Measurements from ENCODE around the gene DOC2B.
"Not testable (repeated sequence)": the region's sequence is repeated elsewhere in the genome, so short reads cannot be mapped to it uniquely, and the experiment has no call there.

DNA sequence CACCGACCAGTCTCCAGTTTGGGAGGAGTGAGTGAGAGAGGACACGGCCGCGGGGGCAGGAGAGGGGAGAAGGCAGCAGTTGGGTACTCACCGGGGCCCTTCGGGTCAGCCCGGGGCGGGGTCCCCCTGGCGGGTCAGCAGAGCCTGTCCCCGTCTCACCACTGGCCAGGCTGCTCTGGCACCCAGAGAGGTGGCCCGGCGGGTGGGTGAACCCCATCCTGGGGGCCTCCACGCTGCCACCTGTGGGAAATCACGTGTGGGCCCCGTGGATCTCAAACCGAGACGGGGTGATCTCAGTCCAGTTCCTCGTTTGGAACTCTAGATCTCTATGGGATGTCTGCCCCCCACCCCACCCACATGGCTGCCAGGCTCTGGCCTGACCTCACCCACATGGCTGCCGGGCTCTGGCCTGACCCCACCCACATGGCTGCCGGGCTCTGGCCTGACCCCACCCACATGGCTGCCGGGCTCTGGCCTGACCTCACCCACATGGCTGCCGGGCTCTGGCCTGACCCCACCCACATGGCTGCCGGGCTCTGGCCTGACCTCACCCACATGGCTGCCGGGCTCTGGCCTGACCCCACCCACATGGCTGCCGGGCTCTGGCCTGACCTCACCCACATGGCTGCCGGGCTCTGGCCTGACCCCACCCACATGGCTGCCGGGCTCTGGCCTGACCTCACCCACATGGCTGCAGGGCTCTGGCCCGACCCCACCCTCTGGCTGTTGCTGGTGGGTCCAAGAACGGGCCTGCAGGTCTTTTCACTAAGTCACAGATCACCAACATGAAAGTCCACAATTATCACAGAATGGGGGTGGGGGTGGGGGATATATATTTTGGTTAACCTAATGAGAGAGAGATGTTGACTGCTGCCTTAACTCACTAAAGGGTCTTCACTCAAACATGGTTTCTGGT lies 34.4 kb upstream of the DOC2B start:
- TF ChIP-seq, protein P1, sequence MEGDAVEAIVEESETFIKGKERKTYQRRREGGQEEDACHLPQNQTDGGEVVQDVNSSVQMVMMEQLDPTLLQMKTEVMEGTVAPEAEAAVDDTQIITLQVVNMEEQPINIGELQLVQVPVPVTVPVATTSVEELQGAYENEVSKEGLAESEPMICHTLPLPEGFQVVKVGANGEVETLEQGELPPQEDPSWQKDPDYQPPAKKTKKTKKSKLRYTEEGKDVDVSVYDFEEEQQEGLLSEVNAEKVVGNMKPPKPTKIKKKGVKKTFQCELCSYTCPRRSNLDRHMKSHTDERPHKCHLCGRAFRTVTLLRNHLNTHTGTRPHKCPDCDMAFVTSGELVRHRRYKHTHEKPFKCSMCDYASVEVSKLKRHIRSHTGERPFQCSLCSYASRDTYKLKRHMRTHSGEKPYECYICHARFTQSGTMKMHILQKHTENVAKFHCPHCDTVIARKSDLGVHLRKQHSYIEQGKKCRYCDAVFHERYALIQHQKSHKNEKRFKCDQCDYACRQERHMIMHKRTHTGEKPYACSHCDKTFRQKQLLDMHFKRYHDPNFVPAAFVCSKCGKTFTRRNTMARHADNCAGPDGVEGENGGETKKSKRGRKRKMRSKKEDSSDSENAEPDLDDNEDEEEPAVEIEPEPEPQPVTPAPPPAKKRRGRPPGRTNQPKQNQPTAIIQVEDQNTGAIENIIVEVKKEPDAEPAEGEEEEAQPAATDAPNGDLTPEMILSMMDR (IDR thresholded peaks at IDR 0.05): not testable (repeated sequence)
- TF ChIP-seq POLR2A (IDR thresholded peaks at IDR 0.05): not testable (repeated sequence)
